Activated naive CD4-positive, alpha-beta T cell (primary cell): Measurements from ENCODE around the gene ZC3H13.

ENCODE experiments used
- DNase-seq, 4 experiments: peaks; one replicate each; lab custom pipeline; 2025; lab: John Stamatoyannopoulos, UW

The ZC3H13 gene

DNA sequence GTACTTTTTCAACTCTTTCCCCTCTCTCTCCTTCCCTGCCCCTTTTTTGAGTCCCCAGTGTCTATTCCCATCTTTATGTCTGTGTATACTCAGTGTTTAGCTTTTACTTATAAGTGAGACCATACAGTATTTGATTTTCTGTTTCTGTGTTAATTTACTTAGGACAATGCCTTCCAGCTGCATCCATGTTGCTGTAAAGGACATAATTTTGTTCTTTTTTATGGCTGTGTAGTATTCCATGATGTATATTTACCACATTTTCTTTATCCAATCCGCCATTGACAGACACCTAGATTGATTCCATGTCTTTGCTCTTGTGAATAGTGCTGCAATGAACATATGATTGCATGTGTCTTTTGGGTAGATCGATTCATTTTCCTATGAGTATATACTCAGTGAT is 10.7 kb upstream of the ZC3H13 start:
- DNase-seq = no peak

DNA sequence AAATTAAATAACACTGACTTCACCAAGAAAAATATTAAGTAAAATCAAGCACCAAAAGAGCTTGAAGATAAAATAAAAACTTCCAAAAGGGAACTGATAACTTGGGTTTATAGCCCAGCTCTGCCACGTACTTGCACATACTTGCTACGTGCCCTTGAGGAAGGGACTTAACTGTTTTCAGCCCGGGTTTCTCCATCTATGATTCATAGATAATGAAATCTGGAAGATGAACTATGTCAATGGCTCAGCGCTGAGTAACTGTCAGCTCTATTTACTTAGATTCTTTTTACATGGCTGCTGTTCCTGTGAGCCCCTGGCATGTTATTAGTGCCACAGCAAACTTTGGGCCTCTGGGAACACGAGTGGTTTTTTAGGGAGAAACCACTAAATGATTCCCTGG is 9.6 kb upstream of the ZC3H13 start:
- DNase-seq = no peak

DNA sequence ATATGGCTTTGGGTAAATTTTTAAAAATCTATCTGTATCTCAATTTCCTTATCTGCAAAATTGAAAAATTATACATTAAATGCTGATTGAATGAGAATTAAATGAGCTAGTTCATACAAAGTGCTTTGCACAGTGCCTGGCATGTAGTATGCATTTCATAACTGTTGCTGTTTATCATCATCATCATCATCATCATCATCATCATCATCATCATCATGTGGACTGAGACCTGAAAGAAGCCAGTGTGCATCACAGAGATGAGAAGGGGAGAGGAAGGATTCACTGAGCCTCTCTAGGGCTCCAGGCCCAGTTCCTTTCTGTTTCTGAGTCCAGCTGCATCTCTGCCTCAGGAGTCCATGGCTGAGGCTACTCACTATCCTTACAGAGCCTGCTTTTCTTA is 6.9 kb upstream of the ZC3H13 start:
- DNase-seq = no peak

DNA sequence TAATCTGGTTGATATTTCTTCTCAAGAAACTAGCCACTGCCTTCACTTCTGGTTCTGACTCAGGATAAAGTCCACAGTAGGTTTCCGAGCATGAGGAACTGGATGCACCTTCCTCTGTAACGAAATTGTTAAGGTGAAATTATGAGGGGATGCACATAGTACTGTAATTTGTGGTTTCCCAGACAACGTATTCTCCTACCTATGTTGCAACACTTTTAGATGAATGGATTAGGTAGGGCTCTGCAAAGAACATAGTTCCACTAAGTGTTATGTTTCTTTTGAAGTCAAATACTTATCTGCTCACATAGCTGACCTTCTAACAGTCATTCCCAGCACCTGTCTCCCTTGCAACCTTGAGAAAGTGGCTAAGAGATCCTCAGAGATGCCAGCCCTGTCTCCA is 5.7 kb upstream of the ZC3H13 start:
- DNase-seq = no peak

DNA sequence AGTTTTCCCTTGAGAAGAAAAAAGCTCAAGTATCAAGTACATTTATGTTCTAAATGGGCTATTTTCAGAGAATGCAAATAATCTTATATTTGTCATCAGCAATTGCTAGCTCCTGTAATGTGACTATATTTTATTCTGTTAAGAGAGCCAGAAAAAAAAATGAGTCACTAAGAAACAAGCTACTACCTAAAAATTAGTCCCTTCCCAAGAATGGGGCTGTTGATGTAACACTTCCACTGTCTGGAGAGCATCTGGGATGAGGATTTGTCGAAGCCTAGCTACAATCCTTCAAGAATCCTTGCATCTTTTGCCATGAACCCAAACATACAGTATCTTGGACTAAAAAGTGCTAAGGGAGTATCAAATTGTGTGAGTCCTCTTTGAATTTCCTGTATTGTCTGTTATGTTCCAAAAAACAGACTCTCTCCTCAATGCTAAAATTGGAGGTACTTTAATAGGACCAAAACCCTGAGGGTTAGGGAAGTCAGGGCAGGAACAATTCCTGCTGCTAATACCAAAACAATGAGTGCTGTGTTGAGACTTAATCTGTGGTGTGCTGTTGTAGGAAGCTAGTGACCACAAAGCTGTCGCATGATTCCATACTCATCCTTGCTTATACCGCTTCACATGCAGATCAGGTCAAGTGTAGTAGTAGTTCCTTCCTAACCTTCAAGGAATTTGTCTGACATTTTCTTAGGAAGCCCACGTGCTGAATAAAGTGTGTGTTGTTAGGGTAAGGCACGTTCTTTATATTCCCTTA is 4.9 kb upstream of the ZC3H13 start:
- no peak for DNase-seq

DNA sequence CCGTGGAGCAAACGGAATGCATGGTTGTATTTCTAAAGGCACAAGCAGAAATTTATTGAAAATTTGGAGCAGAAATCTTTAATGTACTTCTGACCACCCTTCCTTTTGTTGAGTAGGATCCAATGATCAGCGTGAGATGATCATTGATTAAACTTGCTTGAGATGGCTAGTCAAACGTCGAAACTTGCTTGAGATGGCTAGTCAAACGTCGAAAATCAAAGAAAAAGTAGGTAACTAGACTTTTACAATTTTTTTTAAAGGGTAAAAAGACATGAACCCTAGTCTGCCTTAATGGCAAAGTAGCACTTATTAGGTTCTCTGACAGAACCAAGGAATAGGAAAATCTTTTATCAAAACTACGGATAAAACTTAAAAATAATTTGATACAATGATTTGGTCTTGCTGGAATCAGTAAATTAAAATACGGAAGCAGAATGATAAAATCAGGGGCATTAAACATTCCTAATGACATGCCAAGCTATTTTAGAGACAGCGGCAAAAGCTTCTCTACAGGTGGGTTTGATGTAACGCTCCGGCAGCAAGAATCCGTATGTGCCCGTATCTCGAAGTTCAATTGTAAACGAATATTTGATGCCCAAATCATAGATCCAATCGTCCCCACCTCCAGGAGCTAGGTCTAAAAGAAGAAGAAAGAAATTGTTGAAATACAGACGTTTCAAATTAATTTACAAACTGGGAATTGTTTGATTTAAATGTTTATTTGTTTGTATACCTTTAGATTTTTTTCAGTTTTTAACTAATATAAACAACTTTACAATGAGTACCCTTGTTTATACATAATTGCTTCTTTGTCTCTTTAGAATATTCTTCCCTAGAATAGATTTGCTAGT is 841 bp upstream of the ZC3H13 start:
- no peak for DNase-seq

DNA sequence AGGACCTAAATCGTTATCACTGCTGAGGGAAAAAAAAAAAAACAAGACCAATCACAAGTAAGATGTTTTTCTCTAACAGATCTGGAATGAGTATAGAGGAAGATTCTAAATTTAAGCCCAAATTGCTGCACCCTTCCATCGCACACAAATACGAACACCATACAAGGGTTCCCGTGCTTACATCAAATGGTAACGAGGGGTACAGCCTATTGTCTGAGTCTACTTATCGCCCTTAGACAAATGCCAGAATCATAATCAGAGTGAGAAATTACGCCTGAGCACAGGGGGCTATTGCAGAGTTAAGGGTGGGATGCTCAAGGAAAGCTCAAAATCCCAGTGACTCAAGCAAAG is 603 bp downstream of the ZC3H13 start:
- no peak for DNase-seq

DNA sequence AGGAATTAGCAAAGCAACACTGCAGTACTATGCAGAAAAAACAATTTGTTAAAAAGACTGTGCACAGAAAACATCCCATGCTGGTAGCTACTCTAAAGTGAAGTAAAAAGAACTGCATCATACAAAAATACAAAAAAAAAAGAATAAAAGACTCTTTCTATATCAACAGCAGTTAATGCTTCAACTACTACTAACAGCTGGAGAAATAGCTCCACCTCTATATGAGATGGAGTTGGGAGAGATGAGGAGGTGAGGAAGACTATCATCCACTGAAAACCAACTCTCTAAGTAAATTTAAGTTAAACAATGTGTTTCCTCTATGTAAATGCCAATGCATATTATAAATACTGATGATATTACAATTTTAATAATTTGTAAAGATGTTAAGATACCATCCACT is 1.8 kb downstream of the ZC3H13 start:
- no peak for DNase-seq

DNA sequence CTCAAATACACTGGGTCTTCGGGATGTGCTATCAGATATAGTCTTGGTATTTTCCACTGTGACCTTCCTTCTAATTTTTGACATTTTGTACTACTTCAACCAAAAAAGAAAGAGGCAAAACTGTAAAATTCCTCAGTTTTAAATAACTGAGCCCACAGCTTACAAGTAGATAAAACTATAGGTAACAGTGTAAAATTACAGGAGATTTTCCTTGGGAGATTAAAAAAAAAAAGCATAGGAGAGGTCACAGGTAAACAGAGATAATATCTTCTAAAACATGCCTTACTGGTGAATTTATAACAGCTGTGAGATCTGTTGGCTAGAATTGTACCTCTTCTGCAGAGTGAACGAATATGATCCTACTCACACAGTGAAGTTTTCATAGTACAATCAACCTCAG is 7.1 kb downstream of the ZC3H13 start:
- DNase-seq = no peak

DNA sequence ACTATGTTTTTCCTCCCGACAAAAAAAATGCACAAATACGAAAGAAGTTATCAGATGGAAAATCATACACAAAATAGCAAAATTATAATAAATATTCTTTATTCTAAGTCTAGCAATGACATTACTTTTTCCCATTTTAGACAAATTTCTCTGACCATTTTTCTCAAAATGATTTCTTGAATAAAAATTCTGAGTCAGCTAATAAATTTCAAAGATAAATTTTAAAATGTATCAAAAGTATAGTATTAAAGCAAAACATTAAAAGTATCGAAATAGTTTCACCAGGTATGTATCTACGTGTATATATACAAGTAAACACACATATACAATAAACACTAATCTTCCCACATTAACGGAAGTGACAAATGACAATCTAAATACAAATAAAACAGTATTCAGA is 8.9 kb downstream of the ZC3H13 start:
- no peak for DNase-seq

DNA sequence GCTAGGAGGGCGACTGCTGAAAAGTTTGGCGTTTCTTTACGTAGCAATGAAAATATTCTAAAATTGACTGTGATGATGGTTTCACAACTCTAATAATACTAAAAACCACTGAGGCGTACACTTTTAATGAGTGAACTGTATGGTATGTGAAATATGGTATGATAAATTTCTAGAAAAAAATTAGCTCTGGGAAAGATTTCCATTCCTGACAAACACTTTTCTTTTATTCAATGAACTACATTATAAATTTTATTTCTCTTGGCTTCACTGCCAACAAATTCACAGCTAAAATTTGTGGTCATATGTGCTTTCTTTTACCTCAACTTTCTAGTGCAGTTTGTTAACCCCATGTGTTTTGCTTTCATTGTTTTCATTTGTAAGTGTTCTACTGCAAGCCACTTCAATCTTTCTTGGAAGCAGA is 11.1 kb downstream of the ZC3H13 start:
- DNase-seq = no peak

DNA sequence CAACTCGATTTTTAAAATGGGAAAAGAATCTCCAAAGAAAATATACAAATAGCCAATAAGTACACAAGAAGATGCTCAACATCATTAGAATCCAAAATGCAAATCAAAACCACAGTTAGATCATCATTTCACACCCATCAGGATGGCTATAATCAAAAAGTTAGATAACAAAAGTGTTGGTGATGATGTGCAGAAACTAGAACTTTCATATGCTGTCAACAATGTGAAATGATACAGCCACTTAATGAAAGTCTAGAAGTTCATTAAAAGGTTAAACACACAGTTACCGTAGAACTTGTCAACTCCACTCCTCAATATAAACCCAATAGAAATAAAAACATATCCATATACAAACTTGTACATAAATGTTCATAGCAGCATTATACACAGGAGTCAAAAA is 11.8 kb downstream of the ZC3H13 start:
- no peak for DNase-seq

DNA sequence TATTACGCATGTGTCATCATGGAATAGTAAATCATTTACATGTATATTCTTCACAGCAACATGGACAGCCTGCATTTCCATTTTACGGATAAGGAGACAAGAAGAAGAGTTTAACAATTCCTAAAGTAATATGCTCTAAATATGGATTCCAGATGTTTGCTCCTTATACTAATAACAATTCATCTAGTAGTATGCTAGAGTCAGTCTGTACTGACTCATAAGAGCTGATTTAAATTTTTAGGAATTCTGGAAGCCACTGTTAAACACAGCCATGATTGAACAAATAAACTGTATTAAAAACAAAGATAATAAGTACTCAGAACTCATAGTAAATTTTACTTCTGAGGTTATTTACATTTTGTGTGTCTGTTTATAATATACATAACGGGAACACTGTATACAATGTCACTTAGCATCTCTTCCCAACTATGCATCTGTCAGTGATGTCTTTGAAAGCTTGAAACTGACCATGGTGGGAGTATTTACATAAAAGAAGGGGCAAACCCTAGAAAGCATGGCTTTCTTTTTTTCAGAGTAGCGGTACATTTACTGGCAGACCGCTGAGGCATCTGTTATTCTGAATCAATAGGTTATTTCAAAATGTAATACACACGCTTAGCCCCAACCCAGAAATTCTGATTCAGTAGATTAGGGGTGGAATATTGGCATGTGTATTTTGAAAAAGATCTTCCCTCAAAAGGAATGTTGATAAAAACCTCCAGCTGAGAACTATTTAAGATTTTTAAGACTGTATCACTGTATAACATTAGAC is 12.9 kb downstream of the ZC3H13 start:
- no peak for DNase-seq

DNA sequence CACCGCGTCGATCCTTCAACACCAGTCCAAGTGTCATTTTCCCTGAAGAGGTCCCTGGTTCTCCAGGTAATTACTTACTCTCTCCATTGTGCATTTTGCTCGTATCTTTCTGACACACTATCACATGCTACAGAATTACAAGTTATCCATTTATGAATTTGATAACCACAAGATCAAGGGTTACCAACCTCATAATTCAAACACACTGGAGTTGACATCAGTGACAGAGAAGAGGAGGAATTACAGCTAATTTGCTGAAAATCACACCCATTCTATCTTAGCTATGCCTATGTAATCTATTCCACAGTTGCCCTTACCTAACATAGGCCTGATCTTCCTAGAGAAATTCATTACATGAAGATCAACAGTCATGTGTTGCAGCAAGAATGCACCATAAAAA is 14.2 kb downstream of the ZC3H13 start:
- no peak for DNase-seq

DNA sequence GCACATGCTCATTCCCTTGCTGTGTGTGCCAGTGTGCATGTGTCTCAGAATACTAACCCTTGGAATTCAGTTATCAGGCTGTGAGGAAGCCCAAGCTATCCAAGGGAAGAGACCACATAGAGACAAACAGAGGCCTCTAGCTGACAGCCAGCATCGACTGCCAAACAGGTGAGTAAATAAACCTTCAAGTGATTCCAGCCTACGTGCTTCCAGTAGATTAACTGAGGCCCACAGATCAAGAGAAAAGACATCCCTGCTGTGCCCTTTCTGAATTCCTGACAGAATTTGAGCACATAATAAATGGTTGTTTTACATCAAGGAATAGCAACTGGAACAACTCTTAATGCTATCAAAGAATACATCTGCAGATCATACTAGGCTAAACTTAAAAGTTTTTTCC is 17.5 kb downstream of the ZC3H13 start:
- no peak for DNase-seq

DNA sequence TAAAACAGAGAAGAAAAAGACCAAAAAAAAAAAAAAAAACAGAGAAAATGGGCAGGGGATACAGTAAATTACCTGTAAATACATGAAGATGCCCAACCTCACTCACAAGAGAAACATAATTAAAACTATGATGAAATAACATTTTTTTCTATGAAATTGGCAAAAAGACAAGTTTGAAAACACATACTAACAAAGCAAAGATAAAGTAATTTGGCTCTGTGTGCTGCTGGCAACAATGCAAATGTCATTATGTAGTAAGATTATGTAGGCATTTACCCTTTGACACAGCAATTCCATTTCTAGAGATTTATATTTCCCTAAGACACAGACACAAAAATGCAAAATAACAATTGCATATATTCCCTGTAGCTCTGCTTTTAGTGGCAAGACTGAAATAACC is 20.2 kb downstream of the ZC3H13 start:
- no peak for DNase-seq

DNA sequence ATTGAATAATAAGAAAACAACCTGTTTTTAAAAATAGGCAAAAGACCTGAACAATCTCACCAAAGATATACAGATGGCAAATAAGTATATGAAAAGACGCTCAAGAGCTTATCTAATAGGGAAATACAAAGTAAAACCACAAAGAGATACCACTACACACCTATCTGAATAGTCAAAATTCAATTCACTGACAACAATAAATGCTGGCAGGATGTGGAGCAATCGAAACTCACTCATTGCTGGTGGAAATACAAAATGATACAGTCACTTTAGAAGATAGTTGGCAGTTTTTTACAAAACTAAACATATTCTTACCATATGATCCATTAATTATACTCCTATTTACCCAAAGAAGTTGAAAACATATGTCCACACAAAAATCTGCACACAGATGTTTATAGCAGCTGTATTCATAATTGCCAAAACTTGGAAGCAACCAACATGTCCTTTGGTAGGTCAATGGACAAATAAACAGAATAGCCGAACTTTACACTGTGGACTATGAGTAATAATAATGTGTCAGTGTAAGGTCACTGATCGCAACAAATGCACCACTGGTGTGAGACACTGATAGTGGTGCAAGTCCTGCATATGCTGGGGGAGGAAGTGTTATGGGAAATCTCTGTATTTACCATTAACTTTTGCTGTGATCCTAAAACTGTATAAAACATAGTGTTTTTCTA is 20.8 kb downstream of the ZC3H13 start:
- DNase-seq = no peak

DNA sequence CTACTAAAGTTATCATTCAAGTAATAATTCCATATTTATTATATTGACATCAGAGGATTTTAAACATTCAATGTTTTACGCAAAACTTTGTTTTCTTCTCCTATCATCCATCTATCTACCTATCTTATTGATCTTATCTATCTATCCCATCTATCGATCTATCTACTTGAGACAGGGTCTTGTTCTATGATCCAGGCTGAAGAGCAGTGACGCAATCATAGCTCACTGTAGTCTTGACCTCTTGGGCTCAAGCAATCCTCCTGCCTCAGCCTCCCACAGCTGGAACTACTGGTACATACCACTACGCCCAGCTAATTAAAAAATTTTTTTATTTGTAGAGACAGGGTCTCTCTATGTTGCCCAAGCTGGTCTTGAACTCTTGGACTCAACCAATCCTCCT is 27.4 kb downstream of the ZC3H13 start:
- no peak for DNase-seq

DNA sequence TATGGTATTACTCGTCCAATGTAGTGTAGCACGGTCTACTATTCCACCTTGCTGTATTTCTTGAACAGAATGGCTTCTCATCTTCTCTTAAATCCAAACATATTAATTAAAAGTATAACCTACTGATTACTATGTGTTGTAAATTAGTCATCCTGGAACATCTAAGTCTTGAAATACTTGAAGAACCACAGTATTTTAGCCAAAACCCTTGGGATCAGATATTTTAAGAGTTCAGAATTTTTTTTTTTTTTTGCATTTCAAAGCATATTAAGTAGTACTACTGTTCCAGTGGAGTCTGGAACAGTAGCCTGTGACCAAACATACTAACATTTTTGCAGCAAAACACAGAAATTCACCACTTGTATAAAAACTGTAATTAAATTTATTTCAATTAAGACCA is 30.1 kb downstream of the ZC3H13 start:
- DNase-seq = no peak

DNA sequence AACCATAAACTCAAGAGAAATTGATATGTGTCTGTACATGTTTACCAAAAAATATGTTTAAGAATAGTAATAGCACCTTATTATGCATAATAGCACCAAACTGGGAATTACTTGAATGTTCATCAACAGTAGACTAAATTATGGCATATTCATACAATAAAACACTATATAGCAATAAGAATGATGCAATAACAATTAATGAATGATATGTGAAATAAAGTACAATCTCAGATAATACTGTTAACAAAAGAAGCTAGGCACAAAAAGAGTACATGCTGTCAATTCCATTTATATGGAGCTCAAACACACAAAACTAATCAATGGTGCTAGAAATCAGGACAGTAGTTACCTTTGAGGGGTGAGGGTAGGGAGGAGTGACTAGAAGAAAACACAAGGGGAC is 36.3 kb downstream of the ZC3H13 start:
- DNase-seq = no peak

DNA sequence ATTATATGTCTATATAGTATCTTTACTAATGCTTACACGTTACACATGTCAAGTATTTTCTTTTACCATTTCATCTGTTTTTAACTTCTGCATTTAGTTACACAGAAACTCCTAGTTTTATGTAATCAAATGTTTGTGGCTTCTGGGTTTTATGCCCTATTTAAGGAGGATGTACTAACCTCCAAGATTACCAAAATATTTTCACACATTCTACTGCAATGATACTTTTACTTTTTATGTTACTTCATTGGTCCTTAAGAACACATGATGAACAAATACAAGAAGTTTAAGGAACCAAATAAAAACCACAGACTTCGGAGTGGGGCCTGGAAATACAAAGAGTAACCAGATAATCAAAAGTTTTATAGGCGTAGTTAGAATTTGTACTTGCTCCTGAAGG is 37.2 kb downstream of the ZC3H13 start:
- DNase-seq = no peak

DNA sequence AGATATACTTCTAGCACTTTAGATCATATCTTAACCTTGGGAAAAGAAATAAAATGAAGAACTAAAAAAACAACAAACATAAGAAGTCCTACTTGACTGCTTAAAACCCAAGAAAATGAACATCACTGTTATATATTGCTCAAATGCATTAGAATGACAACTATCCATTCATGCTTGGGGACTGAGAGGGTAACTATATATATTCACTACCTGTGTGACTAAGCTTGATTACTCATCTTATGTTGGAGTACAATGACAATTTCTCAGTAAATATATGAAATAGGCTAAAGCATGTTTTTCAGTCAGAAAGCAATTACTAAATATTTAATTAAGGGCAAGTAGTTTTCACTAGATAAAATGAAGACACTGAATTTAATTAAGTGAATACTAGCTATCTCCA is 40.1 kb downstream of the ZC3H13 start:
- DNase-seq = no peak
